ENCODE results near the gene CTSO. TPM values are rescaled to one million over a fixed set of nuclear protein-coding genes. Genes with fewer than 3 reads are reported as not detected.
"Not testable (repeated sequence)": the region's sequence is repeated elsewhere in the genome, so short reads cannot be mapped to it uniquely, and the experiment has no call there.

The CTSO gene
- total RNA-seq, 2 experiments from 2014 or later, result 2.3 to 3.3 TPM

GRCh38 chr4:155909615-155910226, 43.9 kb downstream of the CTSO start:
- POLR2A ChIA-PET, result no interaction called here
- CTCF ChIA-PET, result no interaction called here

GRCh38 chr4:155908187-155909139, 45.2 kb downstream of the CTSO start:
- POLR2A ChIA-PET, result no interaction called here
- CTCF ChIA-PET, result no interaction called here

GRCh38 chr4:155907556-155907955, 46.1 kb downstream of the CTSO start:
- ChIA-PET POLR2A (no interaction called here), CTCF (no interaction called here)

- CTCF ChIA-PET, result no interaction called here
- POLR2A ChIA-PET, result no interaction called here
Observed at GRCh38 chr4:155906554-155907247, 47.0 kb downstream of the CTSO start.

GRCh38 chr4:155904331-155904730, 49.3 kb downstream of the CTSO start:
- CTCF ChIA-PET, result no interaction called here

GRCh38 chr4:155903453-155903852, 50.2 kb downstream of the CTSO start, which contains the start of gene TDO2:
TSS of gene TDO2 (plus strand) at chr4:155903696. CDS start at chr4:155903759, 63 bp downstream.
- POLR2A ChIA-PET, result no interaction called here
- CTCF ChIA-PET, result no interaction called here

More at GRCh38 chr4:155904331-155904730, 49.3 kb downstream of the CTSO start:
- POLR2A ChIA-PET, result no interaction called here

- POLR2A ChIA-PET, result no interaction called here
- CTCF ChIA-PET, result no interaction called here
Observed at GRCh38 chr4:155901013-155901412, 52.7 kb downstream of the CTSO start.

GRCh38 chr4:155900381-155900780, 53.3 kb downstream of the CTSO start:
- ChIA-PET CTCF (no interaction called here), POLR2A (no interaction called here)

GRCh38 chr4:155899891-155900290, 53.8 kb downstream of the CTSO start:
- ChIA-PET CTCF (no interaction called here), POLR2A (no interaction called here)

- CTCF ChIA-PET, POLR2A ChIA-PET: not testable (repeated sequence)
Observed at GRCh38 chr4:155898371-155898770, 55.3 kb downstream of the CTSO start.

- ChIA-PET POLR2A (no interaction called here), CTCF (no interaction called here)
Observed at GRCh38 chr4:155891058-155891457, 62.6 kb downstream of the CTSO start.

GRCh38 chr4:155889946-155890345, 63.7 kb downstream of the CTSO start:
- ChIA-PET POLR2A (no interaction called here), CTCF (no interaction called here)

- ChIA-PET POLR2A (no interaction called here), CTCF (no interaction called here)
Observed at GRCh38 chr4:155889031-155889793, 64.5 kb downstream of the CTSO start.

- CTCF ChIA-PET, result no interaction called here
- POLR2A ChIA-PET, result no interaction called here
Observed at GRCh38 chr4:155887847-155888570, 65.7 kb downstream of the CTSO start.

GRCh38 chr4:155887045-155887444, 66.6 kb downstream of the CTSO start:
- ChIA-PET POLR2A (no interaction called here), CTCF (no interaction called here)

- ChIA-PET POLR2A (no interaction called here), CTCF (no interaction called here)
Observed at GRCh38 chr4:155885666-155886065, 68.0 kb downstream of the CTSO start.

- POLR2A ChIA-PET, result no interaction called here
- CTCF ChIA-PET, result no interaction called here
Observed at GRCh38 chr4:155883895-155884294, 69.8 kb downstream of the CTSO start.

GRCh38 chr4:155881555-155881954, 72.1 kb downstream of the CTSO start:
- POLR2A ChIA-PET, result no interaction called here
- CTCF ChIA-PET, result no interaction called here

- ChIA-PET CTCF (no interaction called here), POLR2A (no interaction called here)
Observed at GRCh38 chr4:155879767-155880166, 73.9 kb downstream of the CTSO start.

GRCh38 chr4:155878611-155879010, 75.1 kb downstream of the CTSO start:
- ChIA-PET CTCF (no interaction called here), POLR2A (no interaction called here)
